ENCODE results near the gene ART4. TPM values are rescaled to one million over a fixed set of nuclear protein-coding genes. Genes with fewer than 3 reads are reported as not detected.

ART4 gene
- total RNA-seq, 2 donors from 2014 or later: not detected

DNA sequence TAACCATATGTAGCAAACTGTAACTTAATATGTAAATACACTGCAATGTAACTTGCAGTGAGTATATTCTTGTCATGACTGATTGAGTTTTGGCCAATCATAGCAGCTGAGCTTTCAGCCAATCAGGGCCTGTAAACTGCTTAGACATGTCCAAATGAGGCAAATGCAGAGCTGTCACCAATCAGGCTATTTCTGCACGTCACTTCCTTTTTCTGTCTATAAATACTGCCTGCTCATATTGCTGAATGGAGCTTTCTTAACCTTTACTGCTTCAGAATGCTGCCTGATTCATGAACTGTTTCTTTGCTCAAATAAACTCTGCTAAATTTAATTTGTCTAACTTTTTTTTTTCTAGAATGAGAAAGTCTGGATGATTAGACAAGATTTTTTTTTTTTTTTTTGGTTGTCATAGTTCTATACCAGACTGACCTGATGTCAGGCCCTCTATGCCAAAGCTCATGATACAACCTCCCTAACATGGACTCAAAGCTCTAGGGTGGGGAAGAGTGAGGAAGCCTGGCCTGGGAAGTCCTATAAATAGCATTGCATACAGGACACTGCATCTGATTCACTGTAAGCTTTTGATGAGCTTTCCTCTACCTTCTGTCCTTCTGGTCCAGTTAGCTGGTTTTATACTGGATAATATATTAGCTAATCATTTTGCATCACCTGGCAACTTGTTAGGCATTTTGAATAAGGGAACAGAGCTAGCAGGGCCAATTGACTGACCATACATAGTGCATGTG is 30.3 kb upstream of the ART4 start:
- no peaks in the 10 kb centered on the region for H3K4me1 ChIP-seq (ENCODE audit: control insufficient read depth, insufficient read depth, low read length)
- Mint-ChIP-seq H3K27ac (no peak overlapping the region), H3K9me3 (peaks cover 2% of the 10 kb centered on the region), H3K4me3 (no peak overlapping the region), H3K4me1 (no peaks in the 10 kb centered on the region), H3K36me3 (ENCODE audit: low read depth) (no peaks in the 10 kb centered on the region), H3K27me3 (ENCODE audit: insufficient read depth) (no peaks in the 10 kb centered on the region)
- no peak overlapping the region for H3K27ac ChIP-seq (ENCODE audit: low read depth, low read length)
- no peaks in the 10 kb centered on the region for H3K9me3 ChIP-seq (ENCODE audit: control insufficient read depth, low read length)
- H3K36me3 ChIP-seq (ENCODE audit: control insufficient read depth, insufficient read depth, low read length): no peaks in the 10 kb centered on the region
- H3K4me3 ChIP-seq (ENCODE audit: low read length): no peak overlapping the region
- H3K9ac ChIP-seq (ENCODE audit: extremely low read depth, low read length, poor library complexity, severe bottlenecking): no peak overlapping the region
- 88 to 90% methylated on average over 1 of the region's 1 CpG for WGBS, 2 experiments (ENCODE audit: insufficient coverage in 1 of 2, insufficient read length in 1 of 2)
- TF ChIP-seq, protein P1, sequence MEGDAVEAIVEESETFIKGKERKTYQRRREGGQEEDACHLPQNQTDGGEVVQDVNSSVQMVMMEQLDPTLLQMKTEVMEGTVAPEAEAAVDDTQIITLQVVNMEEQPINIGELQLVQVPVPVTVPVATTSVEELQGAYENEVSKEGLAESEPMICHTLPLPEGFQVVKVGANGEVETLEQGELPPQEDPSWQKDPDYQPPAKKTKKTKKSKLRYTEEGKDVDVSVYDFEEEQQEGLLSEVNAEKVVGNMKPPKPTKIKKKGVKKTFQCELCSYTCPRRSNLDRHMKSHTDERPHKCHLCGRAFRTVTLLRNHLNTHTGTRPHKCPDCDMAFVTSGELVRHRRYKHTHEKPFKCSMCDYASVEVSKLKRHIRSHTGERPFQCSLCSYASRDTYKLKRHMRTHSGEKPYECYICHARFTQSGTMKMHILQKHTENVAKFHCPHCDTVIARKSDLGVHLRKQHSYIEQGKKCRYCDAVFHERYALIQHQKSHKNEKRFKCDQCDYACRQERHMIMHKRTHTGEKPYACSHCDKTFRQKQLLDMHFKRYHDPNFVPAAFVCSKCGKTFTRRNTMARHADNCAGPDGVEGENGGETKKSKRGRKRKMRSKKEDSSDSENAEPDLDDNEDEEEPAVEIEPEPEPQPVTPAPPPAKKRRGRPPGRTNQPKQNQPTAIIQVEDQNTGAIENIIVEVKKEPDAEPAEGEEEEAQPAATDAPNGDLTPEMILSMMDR (conservative IDR thresholded peaks at IDR 0.05): no peak
- no peak for DNase-seq
- no peaks in the 10 kb centered on the region for H3K27me3 ChIP-seq (ENCODE audit: control insufficient read depth, insufficient read depth, low read length, poor library complexity, severe bottlenecking)

DNA sequence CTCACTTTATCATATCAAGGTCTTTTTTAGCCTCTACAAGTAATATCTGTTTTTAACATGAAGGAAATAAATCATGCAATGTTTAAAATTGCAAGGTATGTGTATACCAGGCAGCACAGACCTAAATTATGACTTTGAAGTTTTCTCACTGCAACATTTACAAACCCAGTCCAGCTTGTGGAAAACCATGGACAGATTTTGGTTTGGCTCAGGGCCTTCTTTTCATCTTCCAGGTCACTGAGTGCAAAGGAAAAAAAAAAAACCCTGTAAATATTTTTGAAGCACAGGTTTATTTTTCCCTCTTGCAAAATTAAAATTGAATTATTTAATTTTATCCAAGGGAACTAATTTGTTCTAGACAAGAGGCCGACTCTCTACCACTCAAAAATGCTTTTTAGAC is 28.6 kb upstream of the ART4 start:
- no peak for DNase-seq
- TF ChIP-seq, protein P1 (conservative IDR thresholded peaks at IDR 0.05): no peak
- no peak overlapping the region for H3K9ac ChIP-seq (ENCODE audit: extremely low read depth, low read length, poor library complexity, severe bottlenecking)
- H3K27ac ChIP-seq (ENCODE audit: low read depth, low read length): no peak overlapping the region
- Mint-ChIP-seq H3K4me3 (no peak overlapping the region), H3K9me3 (peaks cover 19% of the 10 kb centered on the region), H3K27ac (no peak overlapping the region), H3K36me3 (ENCODE audit: low read depth) (peaks cover 3% of the 10 kb centered on the region), H3K4me1 (no peaks in the 10 kb centered on the region), H3K27me3 (ENCODE audit: insufficient read depth) (peaks cover 2% of the 10 kb centered on the region)
- H3K27me3 ChIP-seq (ENCODE audit: control insufficient read depth, insufficient read depth, low read length, poor library complexity, severe bottlenecking): no peaks in the 10 kb centered on the region
- WGBS, 2 experiments (ENCODE audit: insufficient coverage in 1 of 2, insufficient read length in 1 of 2): 64% methylated on average over 1 of the region's 1 CpG; no CpG with 5 or more reads in 1 of the 2 experiments
- H3K4me1 ChIP-seq (ENCODE audit: control insufficient read depth, insufficient read depth, low read length): no peaks in the 10 kb centered on the region
- peaks cover 6% of the 10 kb centered on the region for H3K9me3 ChIP-seq (ENCODE audit: control insufficient read depth, low read length)
- no peak overlapping the region for H3K4me3 ChIP-seq (ENCODE audit: low read length)
- H3K36me3 ChIP-seq (ENCODE audit: control insufficient read depth, insufficient read depth, low read length): no peaks in the 10 kb centered on the region

DNA sequence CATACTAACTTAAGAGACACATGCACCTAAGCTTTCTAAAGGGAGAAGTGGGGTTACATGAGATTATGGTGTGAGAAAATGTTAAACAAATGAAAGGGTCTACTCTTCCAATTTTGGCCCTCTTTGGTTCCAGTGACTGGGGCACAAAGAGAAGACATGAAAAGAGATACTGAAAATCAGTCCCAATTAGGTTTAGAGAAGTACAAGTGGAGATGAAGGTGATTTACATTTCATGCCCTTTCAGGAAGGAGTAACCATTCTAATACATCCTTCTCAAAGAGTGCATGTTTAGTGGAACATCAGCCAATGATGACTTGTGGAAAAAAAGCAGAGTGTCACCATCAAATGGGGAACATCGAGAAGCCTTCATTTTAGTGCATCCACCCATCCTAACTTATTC is 27.9 kb upstream of the ART4 start:
- Histone ChIP-seq H3K9me3 (ENCODE audit: control insufficient read depth, low read length) (peaks cover 6% of the 10 kb centered on the region), H3K4me1 (ENCODE audit: control insufficient read depth, insufficient read depth, low read length) (no peaks in the 10 kb centered on the region)
- H3K27ac Mint-ChIP-seq: no peak overlapping the region

More for the DNA sequence above, 27.9 kb upstream of the ART4 start:
- no peak for DNase-seq
- H3K36me3 Mint-ChIP-seq (ENCODE audit: low read depth): peaks cover 3% of the 10 kb centered on the region
- 93% methylated on average over 1 of the region's 1 CpG; no CpG with 5 or more reads in 1 of the 2 experiments for WGBS, 2 experiments (ENCODE audit: insufficient coverage in 1 of 2, insufficient read length in 1 of 2)
- H3K9me3 Mint-ChIP-seq: peaks cover 25% of the 10 kb centered on the region
- peaks cover 2% of the 10 kb centered on the region for H3K27me3 Mint-ChIP-seq (ENCODE audit: insufficient read depth)
- Histone ChIP-seq H3K4me3 (ENCODE audit: low read length) (no peak overlapping the region), H3K27ac (ENCODE audit: low read depth, low read length) (no peak overlapping the region), H3K9ac (ENCODE audit: extremely low read depth, low read length, poor library complexity, severe bottlenecking) (no peak overlapping the region), H3K36me3 (ENCODE audit: control insufficient read depth, insufficient read depth, low read length) (no peaks in the 10 kb centered on the region), H3K27me3 (ENCODE audit: control insufficient read depth, insufficient read depth, low read length, poor library complexity, severe bottlenecking) (no peaks in the 10 kb centered on the region)
- H3K4me1 Mint-ChIP-seq: no peaks in the 10 kb centered on the region
- H3K4me3 Mint-ChIP-seq: no peak overlapping the region
- TF ChIP-seq, protein P1 (conservative IDR thresholded peaks at IDR 0.05): no peak
